Progenitor cell of endocrine pancreas (in vitro differentiated cells): ENCODE results near the gene DGLUCY. TPM values are rescaled to one million over a fixed set of nuclear protein-coding genes. Genes with fewer than 3 reads are reported as not detected.
A peak's percentile ranks its signal among the peaks of the same experiment; 100 is the strongest.
"Not testable (repeated sequence)": the region's sequence is repeated elsewhere in the genome, so short reads cannot be mapped to it uniquely, and the experiment has no call there.

Source experiments
- DNase-seq: peaks from one replicate; pipeline ENCODE4 v3.0.0; 2021; ENCODE audit warnings: low spot score; ENCODE audit not compliant: unreplicated experiment
- H3K27ac Mint-ChIP-seq: 2 replicates; pipeline ENCODE4 v1.8.0; 2021; ENCODE audit warnings: mild to moderate bottlenecking, moderate library complexity, mixed read lengths
- H3K27me3 Mint-ChIP-seq: 2 replicates; pipeline ENCODE4 v1.8.0; 2021; ENCODE audit warnings: mixed read lengths
- H3K36me3 Mint-ChIP-seq: 2 replicates; pipeline ENCODE4 v1.8.0; 2022; ENCODE audit warnings: mixed read lengths; ENCODE audit not compliant: insufficient read depth
- H3K4me1 Mint-ChIP-seq: 2 replicates; pipeline ENCODE4 v1.8.0; 2021; ENCODE audit warnings: low read depth, mixed read lengths
- H3K4me3 Mint-ChIP-seq: 2 replicates; pipeline ENCODE4 v1.8.0; 2021; ENCODE audit warnings: low read depth, mild to moderate bottlenecking, moderate library complexity, mixed read lengths
- H3K9me3 Mint-ChIP-seq: 2 replicates; pipeline ENCODE4 v1.8.0; 2021; ENCODE audit warnings: low read depth, mixed read lengths
- CTCF ChIP-seq: fragments of 200-600 bp; sonication (generic); IDR thresholded peaks from one replicate; pipeline ENCODE4 v1.5.0; 2021; ENCODE audit warnings: antibody characterized with exemption, mild to moderate bottlenecking; ENCODE audit not compliant: unreplicated experiment
- total RNA-seq: library from RNA; stranded (reverse); gene quantifications from 2 replicates; pipeline ENCODE4 v1.2.1, GENCODE V29; 2021

Gene DGLUCY
- total RNA-seq, 1 donor from 2014 or later = 83.3 TPM

GRCh38 chr14:91116913-91117588, 3.2 kb downstream of the DGLUCY start:
- peaks cover 41% of the 10 kb centered on the region for H3K4me1 Mint-ChIP-seq

GRCh38 chr14:91117960-91118359, 4.1 kb downstream of the DGLUCY start:
- Mint-ChIP-seq H3K9me3 (no peaks in the 10 kb centered on the region), H3K27me3 (no peaks in the 10 kb centered on the region), H3K4me3 (no peak overlapping the region), H3K36me3 (peaks cover 21% of the 10 kb centered on the region), H3K27ac (no peak overlapping the region), H3K4me1 (peaks cover 37% of the 10 kb centered on the region)
- no peak for TF ChIP-seq CTCF
- DNase-seq = no peak

More at GRCh38 chr14:91116913-91117588, 3.2 kb downstream of the DGLUCY start:
- Mint-ChIP-seq H3K9me3 (no peaks in the 10 kb centered on the region), H3K4me3 (no peak overlapping the region), H3K27me3 (no peaks in the 10 kb centered on the region), H3K36me3 (peaks cover 21% of the 10 kb centered on the region), H3K27ac (peak overlapping the region; percentile 82)
- no peak for DNase-seq
- no peak for TF ChIP-seq CTCF

GRCh38 chr14:91118511-91119068, 4.7 kb downstream of the DGLUCY start:
- Mint-ChIP-seq H3K36me3 (peaks cover 21% of the 10 kb centered on the region), H3K9me3 (no peaks in the 10 kb centered on the region), H3K4me1 (peaks cover 32% of the 10 kb centered on the region), H3K4me3 (no peak overlapping the region), H3K27me3 (no peaks in the 10 kb centered on the region), H3K27ac (no peak overlapping the region)
- DNase-seq = no peak
- no peak for TF ChIP-seq CTCF

- Mint-ChIP-seq H3K4me3 (no peak overlapping the region), H3K9me3 (no peaks in the 10 kb centered on the region), H3K4me1 (peaks cover 26% of the 10 kb centered on the region), H3K27ac (no peak overlapping the region), H3K36me3 (peaks cover 22% of the 10 kb centered on the region), H3K27me3 (no peaks in the 10 kb centered on the region)
- no peak for TF ChIP-seq CTCF
- no peak for DNase-seq
Measured at GRCh38 chr14:91119556-91120311, 5.9 kb downstream of the DGLUCY start.

- H3K36me3 Mint-ChIP-seq = peaks cover 35% of the 10 kb centered on the region
- no peak for DNase-seq
Measured at GRCh38 chr14:91123201-91123600, 9.3 kb downstream of the DGLUCY start.

GRCh38 chr14:91124406-91125270, 10.8 kb downstream of the DGLUCY start:
- peak overlapping the region; percentile 92 for H3K27ac Mint-ChIP-seq
- not testable (repeated sequence) for H3K9me3 Mint-ChIP-seq, H3K4me3 Mint-ChIP-seq, DNase-seq, H3K27me3 Mint-ChIP-seq
- H3K4me1 Mint-ChIP-seq = peaks cover 14% of the 10 kb centered on the region
- peaks cover 28% of the 10 kb centered on the region for H3K36me3 Mint-ChIP-seq

More at GRCh38 chr14:91123201-91123600, 9.3 kb downstream of the DGLUCY start:
- no peak for TF ChIP-seq CTCF
- no peaks in the 10 kb centered on the region for H3K27me3 Mint-ChIP-seq
- H3K4me3 Mint-ChIP-seq = no peak overlapping the region
- H3K9me3 Mint-ChIP-seq = no peaks in the 10 kb centered on the region
- peaks cover 14% of the 10 kb centered on the region for H3K4me1 Mint-ChIP-seq
- no peak overlapping the region for H3K27ac Mint-ChIP-seq
